NCI-H2029 (cell line): ENCODE data around the gene KLHL3.
"Not testable (repeated sequence)": the region's sequence is repeated elsewhere in the genome, so short reads cannot be mapped to it uniquely, and the experiment has no call there.

ENCODE experiments used
- DNase-seq: peaks from one replicate; lab custom pipeline; 2025; lab: John Stamatoyannopoulos, UW

Gene KLHL3

GRCh38 chr5:137735555-137736284 is at the start of gene KLHL3:
TSS of gene KLHL3 (minus strand) at chr5:137736089. CDS start at chr5:137735646, 443 bp downstream.
- DNase-seq: no peak

GRCh38 chr5:137782984-137783536 is 47.2 kb upstream of the KLHL3 start:
- no peak for DNase-seq

GRCh38 chr5:137782055-137782454 is 46.2 kb upstream of the KLHL3 start:
- DNase-seq: no peak

GRCh38 chr5:137778772-137779564 is 43.1 kb upstream of the KLHL3 start:
- no peak for DNase-seq

- DNase-seq: not testable (repeated sequence)
Observed at GRCh38 chr5:137767937-137768336, 32.0 kb upstream of the KLHL3 start.

GRCh38 chr5:137761566-137761965 is 25.7 kb upstream of the KLHL3 start:
- DNase-seq: no peak

- no peak for DNase-seq
Observed at GRCh38 chr5:137760719-137761516, 25.0 kb upstream of the KLHL3 start.

- no peak for DNase-seq
Observed at GRCh38 chr5:137760294-137760693, 24.4 kb upstream of the KLHL3 start.

GRCh38 chr5:137758715-137759306 is 22.9 kb upstream of the KLHL3 start:
- no peak for DNase-seq

GRCh38 chr5:137758121-137758520 is 22.2 kb upstream of the KLHL3 start:
- no peak for DNase-seq

- DNase-seq: no peak
Observed at GRCh38 chr5:137757634-137758033, 21.7 kb upstream of the KLHL3 start.

GRCh38 chr5:137754961-137755762 is 19.3 kb upstream of the KLHL3 start:
- no peak for DNase-seq

GRCh38 chr5:137754188-137754960 is 18.5 kb upstream of the KLHL3 start, which contains the start of gene HNRNPA0:
TSS of gene HNRNPA0 (minus strand) at chr5:137754363. CDS start at chr5:137754066, 297 bp downstream.
- peak; percentile 96 for DNase-seq

- DNase-seq: peak; percentile 59
Observed at GRCh38 chr5:137753691-137754187, 17.9 kb upstream of the KLHL3 start.

GRCh38 chr5:137752905-137753690 is 17.2 kb upstream of the KLHL3 start:
- no peak for DNase-seq

GRCh38 chr5:137751869-137752491 is 16.1 kb upstream of the KLHL3 start:
- DNase-seq: peak; percentile 43

- DNase-seq: no peak
Observed at GRCh38 chr5:137750436-137750835, 14.5 kb upstream of the KLHL3 start.

GRCh38 chr5:137747848-137748247 is 12.0 kb upstream of the KLHL3 start:
- no peak for DNase-seq
